GM19372 (cell line): Measurements from ENCODE around the gene ARRB1.
"Not testable (repeated sequence)": the region's sequence is repeated elsewhere in the genome, so short reads cannot be mapped to it uniquely, and the experiment has no call there.

Experiments
- ATAC-seq: cut with Tn5 transposase; IDR thresholded peaks from one replicate; pipeline ENCODE4 v1.9.1; 2021; ENCODE audit warnings: mild to moderate bottlenecking, low read depth, moderate library complexity; ENCODE audit not compliant: unreplicated experiment

ARRB1 gene

GRCh38 chr11:75373201-75373600 is 21.7 kb upstream of the ARRB1 start:
- ATAC-seq = no peak

GRCh38 chr11:75371949-75372876 is 20.8 kb upstream of the ARRB1 start:
- no peak for ATAC-seq

DNA sequence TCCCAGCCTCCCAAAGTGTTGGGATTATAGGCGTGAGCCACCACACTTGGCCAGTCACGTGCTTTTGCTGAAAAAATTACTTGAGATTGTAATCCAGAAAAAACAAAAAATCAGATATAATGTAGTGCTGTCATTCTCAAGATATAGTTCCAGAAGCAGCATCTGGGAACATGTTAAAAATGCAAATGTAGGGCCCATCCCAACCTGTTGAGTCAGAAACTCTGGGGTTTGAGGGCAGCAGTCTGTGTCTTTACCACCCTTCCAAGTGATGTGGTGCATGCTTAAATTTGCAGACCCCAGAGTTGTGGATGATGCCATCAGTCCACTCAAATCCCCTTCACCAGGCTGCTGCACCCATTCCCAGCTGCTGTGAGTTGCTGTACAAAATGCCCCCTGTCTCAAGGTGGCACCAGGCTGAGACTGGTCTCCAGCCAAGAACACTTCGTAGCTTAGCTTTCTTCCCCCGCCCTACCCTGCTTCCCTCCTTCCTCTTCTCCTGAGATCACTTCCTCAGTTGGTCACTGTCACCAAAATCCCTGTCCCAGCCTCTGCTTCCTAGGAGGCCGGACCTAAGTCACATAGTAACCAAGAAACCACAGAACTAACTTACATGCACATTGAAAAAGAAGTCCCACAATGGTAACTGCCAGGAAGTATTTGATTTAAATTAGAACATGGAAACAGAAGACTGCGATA is 18.2 kb upstream of the ARRB1 start:
- ATAC-seq = no peak

DNA sequence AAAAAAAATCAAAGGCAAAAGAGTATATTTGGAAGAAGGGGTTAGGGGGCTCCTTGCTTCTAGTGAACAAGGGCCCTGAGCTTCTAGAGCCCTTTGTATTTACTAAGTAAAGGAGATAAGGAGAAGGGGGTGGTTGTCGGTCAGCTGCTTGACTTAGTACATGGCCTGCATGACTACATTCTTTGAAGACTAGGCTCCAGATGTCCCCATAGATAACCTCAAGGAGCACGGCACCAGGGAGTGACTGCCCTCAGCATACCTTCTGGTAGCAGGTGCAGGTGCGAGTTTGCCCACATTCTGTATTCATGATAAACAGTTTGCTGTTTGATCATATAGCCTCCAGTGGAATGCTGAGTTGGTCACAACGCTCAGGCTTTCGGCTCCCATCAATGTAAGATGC is 15.4 kb upstream of the ARRB1 start:
- not testable (repeated sequence) for ATAC-seq

GRCh38 chr11:75365711-75366181 is 14.3 kb upstream of the ARRB1 start:
- no peak for ATAC-seq

DNA sequence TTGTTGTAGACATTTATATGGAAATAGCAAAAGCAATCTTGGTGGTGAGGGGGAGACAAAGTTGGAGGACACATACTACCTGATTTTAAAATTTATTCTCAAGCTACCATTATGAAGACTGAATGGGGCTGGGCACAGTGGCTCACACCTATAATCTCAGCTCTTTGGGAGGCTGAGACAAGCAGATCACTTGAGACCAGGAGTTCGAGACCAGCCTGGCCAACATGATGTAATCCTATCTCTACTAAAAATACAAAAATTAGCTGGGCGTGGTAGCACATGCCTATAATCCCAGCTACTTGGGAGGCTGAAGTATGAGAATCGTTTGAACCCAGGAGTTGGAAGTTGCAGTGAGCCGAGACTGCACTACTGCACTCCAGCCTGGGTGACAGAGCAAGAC is 10.8 kb upstream of the ARRB1 start:
- ATAC-seq = not testable (repeated sequence)

DNA sequence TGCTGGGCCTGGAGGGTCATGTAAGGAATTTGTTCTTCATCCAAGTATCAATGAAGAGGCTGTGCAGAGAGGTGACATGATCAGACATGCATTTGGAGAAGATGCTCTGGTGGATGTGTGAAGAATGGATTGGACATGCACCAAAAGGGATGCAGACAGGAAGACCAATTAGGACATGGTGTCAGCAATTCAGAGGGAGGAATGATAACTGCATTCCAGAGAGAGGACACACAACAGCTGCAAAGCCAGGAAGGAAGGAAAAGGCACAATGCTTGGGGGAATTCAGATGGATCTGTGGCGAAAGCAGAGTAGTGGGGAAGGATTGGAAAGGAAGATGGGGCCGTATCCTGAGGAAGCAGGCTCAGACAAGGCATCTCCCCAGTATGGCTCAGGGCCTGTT is 5.2 kb upstream of the ARRB1 start:
- no peak for ATAC-seq

DNA sequence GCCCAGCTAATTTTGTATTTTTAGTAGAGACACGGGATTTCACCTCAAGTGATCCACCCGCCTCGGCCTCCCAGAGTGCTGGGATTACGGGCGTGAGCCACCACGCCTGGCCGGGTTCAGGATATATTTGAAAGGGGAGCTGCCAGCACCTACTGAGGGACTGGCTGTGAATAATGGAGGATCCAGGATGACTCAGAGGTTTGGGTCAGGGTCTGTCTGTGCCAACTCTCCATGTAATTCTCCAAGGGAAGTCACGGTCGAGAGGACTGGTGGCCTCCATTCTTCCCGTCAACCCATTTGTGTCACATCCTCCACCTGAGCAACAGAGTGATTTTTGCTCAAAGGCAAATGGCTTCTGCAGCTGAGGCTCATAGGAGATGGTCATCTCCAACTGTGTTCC is 3.6 kb upstream of the ARRB1 start:
- ATAC-seq = no peak

DNA sequence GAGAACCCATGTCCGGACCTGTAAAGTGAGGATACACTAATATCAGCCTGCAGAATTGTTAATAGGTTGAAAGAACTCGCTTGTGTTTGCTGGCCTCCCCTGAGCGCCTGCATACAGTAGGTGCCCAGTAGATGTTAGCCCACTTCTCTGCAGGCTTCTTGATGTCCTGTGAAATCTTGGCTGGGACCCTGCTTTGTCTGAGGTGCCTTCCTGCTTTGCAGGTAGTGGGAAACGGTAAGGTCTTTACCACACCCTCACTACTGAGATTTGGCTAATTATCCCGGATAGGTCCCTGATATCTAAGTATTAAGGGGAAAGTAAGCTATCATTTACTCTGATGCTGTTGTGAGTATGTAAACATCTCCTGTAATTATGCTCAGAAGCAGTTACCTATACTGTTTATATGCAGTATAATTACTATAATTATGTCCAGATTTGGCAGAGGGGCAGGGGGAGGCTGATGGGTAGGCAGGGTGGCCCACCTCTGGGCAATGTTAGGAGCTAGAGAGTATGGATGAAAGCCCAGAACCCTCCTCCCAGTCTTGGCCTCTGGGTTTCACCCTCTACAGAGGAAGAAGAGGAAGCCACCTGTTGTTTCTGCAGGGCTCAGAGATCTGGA is 1.2 kb upstream of the ARRB1 start:
- ATAC-seq = no peak

DNA sequence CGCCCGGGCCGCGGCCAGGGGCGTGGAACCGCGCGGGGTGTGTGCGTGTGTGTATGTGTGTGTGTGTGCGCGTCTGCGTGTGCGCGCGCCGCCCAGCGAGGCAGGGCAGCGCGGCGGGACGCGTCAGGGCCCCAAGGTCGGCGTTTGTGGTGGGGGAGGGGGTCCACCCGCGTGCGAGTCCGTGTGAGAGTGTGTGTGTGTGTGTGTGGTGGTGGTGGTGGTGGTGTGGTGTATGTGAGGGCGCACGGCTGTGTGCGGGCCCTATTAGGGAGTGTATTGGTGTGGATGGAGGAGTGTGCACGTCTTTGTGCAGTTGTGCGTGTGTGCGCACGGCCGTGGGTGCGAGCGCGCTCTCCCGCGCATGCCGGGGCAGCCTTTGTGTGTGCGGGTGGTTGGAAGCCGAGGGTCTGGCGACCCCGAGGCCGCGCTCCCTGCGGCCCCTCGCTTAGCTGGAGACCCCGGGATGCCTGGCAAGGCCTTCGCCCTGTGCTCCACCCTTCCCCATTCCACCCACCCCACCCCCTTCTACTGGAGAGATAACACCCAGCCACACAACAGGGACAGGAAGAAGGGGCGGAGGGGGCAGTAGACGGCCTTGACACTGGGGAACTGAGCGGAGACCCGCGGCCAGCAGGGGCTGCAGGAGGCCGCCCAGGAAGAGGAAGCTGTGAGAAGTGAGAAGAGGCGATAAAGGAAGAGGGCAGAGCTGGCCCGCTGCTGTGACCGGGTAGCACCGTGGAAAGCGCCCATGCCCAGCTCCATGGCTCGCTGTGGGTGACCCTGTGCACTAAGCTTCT is 528 bp upstream of the ARRB1 start:
- ATAC-seq = no peak

- no peak for ATAC-seq
Measured at GRCh38 chr11:75350743-75351540, 519 bp downstream of the ARRB1 start.

DNA sequence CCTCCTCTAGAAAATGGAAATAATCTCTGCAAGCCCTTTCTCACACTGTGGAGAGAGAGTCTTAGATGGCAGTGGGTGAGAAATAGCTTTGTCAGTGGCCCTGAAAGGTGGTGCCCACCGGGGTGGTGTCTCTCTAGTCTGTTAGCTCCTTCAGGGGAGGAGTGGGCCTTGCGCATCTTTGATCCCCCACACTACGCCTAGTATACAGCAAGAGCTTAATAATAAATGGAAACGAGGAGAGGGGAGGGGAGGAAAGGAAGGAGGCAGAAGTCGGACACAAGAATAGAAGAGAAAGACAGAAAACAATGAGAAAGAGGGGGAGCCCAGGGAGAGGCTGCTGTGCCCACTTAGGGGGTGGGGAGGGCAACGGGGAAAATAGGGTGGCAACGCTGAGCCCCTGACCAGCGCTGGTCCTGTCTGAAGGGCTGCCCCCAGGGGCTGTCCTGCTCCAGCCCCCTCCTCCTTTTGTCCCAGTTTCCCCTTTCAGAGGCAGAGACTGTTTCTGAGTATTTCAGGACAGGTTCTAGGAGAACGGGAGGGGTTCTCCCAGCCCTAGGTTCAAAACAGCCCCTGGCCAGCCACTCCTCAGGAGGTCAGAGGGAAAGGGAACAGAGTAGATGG is 1.2 kb downstream of the ARRB1 start:
- ATAC-seq = no peak

DNA sequence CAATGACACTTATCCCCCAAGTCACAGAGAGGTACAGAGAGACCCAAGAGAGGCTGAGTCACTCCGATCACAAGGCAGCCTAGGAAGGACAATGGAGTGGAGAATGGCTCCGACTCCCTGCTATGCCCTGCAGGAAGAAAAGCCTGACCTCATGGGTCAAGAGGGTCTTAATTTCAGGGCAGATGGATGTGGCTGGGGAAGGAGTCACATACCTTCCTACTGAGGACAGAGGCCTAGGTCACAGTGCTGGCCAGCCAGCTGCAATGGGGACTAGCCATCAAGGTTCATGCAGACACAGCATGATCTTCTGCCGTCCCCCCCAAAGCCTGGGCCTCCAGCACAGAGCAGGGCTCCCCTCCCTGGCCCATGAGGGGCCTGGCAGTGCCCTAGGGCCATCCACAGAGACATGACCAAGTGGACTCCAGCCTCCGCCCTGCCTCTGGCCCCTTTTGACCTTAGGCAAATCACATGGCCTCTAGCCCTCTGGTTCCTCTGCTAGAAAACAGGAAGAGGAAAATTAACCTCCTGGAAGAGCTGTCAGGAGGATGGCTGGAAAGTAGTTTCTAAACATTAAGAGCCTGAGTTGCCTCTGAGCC is 1.8 kb downstream of the ARRB1 start:
- ATAC-seq = no peak

GRCh38 chr11:75347781-75348566 is 3.5 kb downstream of the ARRB1 start:
- ATAC-seq = no peak

DNA sequence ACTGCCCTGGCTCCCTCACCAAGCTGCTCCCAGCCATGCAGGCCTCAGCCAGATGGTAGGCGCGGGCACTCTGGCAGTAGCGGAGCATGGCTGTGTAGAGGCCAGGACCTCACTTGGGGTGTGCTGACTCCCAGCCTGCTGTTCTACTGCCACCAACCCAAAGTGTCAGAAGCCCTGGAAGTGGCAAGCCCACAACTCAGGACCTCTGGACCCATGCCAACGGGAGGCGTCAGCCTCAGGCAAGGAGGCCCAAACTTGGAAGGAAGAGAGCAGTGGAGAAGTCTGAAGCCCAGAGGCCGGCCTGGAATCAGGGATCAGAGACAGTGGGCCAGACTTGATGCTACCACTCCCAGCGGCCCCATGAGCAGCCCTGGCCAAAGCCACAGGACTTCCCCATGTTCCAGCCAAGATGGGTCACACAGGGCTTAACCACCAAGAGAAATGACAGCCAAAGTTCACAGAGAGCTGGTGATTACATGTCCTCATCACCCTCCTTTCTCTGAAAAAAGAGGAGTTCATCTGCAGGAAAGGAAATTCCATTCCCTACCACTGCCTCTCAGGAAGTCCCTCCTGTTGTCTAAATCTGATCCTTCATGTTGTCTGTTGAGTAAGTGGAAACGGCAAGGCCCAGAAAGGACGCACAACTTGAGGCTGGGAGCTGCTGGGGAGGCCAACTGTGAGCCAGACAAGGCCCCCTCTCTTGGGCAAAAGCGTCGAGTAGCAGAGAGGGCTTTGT is 4.4 kb downstream of the ARRB1 start:
- no peak for ATAC-seq

GRCh38 chr11:75346296-75346695 is 5.2 kb downstream of the ARRB1 start:
- ATAC-seq = no peak

DNA sequence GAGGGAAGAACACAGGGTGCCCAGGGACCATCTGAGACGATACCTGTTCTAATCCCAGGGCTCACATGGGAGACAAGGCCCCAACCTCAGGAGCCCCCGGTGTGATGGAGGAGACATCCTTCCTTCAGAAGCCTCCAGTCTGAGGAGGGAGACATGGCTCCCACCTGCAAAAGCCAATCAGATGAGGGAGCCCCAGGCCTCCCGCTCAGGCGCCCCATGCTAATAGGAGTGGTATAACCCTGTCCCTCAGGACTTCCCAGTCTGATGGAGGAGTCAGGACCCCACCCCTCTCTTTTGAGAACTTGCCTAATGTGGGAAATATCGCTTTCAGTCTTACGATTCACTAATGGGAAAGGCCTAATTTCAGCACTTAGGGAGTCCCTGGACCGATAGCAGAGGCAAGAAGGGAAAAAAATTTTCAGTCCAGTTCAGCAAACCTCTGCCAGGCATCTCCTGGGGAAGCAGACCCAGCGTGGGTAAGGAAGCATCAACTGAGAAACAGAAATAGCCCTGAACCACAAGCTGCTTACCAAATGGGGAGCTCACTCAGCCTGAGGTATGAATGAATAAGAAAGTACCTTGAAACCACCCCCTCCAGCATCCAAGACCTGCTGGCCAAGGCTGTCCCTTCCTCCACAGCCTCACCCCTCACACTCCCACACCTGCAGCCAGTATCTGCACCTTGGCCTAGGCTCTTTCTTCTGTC is 5.9 kb downstream of the ARRB1 start:
- no peak for ATAC-seq
